HG02973 (cell line): ENCODE data around the gene GAN.

ENCODE experiments used
- ATAC-seq: cut with Tn5 transposase; IDR thresholded peaks from one replicate; pipeline ENCODE4 v1.9.1; 2021; ENCODE audit warnings: moderate library complexity; ENCODE audit not compliant: unreplicated experiment

Gene GAN

GRCh38 chr16:81349608-81350305 lies 35.0 kb downstream of the GAN start:
- no peak for ATAC-seq

DNA sequence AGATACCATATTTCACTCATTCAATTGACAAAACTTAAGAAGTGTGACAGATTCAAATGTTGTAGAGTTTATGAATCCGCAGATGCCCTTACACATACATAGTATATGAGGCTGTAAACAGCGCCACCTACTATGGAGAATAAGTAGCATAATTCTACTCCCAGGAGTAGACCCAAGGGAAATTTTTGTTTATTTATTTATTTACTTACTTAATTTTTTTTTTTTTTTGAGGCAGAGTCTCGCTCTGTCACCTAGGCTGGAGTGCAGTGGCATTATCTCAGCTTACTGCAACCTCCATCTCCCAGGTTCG lies 35.5 kb downstream of the GAN start:
- ATAC-seq: no peak

DNA sequence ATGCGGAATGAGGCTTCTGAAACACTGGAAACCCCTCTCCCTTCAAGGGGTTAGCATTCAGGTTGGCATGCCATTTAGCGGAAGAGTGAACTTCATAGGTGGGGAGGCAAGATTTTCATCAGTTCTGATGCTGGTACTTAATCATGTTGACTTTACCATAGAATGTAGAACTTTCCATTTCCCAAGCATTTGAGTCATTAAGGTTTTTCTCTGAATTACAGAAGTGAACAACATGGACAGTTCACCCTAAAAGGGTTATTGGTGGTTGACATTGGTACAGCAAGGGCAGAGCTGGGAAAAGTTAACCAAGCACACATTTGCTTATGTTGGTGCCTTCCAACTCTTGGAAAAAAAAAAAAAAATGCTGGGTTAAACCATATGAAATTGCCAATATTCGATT lies 39.1 kb downstream of the GAN start:
- ATAC-seq: no peak

DNA sequence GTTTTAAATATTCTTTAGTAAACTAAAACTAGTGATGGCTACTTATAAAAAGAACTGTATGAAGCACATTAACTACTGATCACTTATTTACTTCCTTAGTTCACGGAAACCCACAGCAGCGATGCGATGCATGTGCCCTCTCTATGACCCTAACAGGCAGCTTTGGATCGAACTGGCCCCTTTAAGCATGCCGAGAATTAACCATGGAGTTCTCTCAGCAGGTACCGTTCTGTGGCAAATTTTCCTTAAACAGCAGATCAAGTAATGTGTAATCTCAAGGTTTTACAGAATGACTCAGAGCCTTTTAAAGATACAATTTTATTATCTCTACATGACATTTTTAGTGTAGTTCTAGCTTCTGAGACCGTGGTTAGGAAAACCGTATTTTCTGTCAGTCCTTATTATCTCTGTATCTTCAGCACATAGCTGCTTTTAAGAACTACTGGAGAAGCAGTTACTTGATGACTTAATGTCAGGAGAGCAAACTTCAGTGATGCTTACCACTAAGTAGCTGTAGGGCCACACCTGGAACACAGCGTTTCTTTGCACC lies 43.0 kb downstream of the GAN start:
- ATAC-seq: no peak

- no peak for ATAC-seq
These were observed 44.1 kb downstream of the GAN start for GRCh38 chr16:81358860-81359259.

DNA sequence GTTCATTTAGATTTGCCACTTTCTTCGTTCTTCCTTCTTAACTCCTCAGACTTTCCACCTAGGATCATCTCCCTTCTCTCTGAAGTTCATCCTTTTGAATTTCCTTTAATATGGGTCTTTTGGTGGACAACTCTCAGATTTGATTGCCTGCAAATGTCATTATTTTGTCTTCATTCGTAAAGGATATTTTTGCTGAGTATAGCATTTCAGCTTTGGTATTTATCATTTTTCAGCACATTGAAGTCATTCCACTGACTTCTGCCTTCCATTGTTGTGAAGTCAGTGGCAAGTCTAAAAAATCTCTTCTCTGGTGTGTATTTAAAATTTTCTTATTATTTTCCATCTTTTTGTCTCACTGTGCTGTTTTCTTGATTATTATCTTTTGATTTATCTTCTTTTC lies 45.4 kb downstream of the GAN start:
- ATAC-seq: no peak

DNA sequence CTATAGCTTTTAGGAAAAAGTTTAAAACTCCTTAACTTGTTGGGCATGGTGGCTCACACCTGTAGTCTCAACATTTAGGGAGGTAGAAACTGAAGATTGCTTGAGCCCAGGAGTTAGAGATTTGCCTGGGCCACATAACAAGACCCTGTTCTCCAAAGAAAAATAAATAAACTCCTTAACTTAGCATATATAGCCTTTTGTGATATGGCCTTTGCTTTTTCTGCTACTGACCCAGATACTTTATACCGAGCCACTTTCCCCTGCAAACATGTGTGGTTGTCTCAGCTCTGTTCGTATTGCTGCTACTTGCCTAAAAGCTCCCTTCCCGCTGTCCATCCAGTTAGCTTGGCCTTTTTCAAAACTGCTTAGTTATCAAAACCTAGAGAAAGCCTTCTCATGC lies 51.0 kb downstream of the GAN start:
- ATAC-seq: no peak

DNA sequence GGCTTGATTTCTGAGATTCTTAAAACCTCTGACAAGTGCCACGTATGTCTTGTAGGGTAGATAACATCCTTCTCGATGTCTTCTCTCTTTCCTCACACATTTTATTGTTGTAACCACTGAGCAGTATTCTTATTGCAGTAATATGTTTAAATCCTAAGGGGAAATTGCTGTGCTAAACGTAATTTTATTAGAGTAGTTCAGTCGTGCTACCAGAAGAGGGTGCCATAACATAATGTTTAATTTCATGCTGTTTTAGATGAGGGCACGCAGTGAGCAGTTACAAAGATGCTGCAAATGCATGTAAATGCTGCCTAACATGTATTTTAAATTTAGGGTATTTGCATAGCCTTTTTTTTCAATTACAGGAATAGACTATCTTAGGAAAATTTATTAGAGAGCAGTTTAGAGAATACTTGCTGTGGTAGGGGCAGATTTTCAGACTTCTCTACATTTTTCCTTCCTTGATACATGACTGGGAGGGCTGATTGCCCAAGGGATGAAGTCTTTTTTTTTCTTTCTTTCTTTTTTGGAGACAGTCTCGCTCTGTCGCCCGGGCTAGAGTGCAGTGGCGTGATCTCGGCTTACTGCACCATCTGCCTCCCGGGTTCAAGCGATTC lies 51.7 kb downstream of the GAN start:
- no peak for ATAC-seq

DNA sequence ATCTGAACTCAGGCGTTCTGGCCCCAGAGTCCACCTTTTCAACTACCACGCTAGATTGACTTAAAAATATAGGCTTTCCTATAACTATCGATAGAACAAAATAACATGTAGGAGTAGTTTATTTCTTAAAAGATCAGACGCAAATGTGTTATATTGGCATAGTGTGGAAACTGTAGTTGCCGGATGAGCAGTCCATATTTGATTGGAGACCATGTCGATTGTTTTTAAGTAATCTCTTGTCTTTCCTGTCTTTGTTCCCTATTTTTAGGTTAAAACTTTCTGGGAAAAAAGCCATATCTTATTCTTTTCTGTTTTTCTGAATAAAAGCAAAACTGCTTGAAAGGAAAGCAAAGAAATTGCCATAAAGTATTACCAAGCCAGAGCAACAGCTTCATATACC lies 53.1 kb downstream of the GAN start:
- no peak for ATAC-seq

- ATAC-seq: no peak
These were observed 55.2 kb downstream of the GAN start for GRCh38 chr16:81369888-81370504.

- ATAC-seq: no peak
These were observed 56.3 kb downstream of the GAN start for GRCh38 chr16:81371106-81371505.

- ATAC-seq: no peak
These were observed 59.8 kb downstream of the GAN start for GRCh38 chr16:81374550-81374949.

DNA sequence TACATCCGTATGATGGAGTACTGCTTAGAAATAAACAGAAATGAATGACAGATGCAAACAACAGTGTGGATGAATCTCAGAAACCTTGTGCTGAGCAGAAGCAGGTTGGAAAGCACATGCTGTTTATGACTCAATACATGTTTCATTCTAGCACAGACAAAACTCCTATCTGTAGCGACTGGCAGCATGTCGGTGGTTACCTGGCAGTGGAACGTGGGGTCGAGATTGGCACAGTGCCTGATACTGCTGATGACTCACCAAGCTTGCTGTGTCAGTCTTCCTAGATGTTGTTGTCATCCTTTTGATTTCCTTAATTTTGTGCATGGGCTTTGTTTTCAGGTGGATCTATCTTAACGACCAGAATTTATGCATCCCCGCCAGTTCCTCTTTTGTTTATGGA lies 62.1 kb downstream of the GAN start:
- ATAC-seq: no peak

- no peak for ATAC-seq
These were observed 63.3 kb downstream of the GAN start for GRCh38 chr16:81378049-81378448.

- ATAC-seq: no peak
These were observed 66.2 kb downstream of the GAN start for GRCh38 chr16:81380932-81381331.

GRCh38 chr16:81384006-81384405 lies 69.2 kb downstream of the GAN start:
- no peak for ATAC-seq

DNA sequence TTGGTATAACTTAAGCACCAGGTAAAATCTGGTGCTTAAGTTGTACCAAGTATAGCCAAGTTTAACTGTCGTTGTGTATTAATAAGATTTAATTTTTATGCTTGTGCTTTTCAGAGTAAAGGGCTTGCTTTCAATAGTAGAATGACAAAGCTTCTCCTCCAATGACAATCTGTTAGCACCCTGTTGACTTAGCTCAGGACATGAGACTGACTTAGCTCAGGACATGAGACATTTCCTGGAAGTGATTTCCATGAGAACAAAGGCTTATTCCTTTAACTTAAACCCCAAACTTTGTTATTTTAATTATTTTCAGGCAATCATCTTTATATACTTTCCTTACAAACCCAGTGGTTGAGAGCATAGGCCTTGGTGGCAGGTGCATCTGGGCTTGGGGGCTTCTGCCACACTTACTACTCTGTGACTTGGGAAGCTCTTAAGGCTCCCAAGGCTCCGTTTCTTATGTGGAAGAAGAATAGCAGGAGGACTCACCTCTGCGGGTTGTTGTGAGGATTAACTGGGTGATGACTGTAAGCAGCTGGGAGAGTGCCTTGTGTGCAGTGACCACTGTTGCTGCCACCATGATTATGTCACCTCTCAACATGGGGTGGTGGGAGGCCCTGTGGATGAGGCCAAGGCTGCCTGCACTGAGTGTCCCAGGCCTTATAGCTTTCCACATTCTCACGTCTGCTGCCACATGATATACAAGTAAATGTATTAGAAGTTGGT lies 70.4 kb downstream of the GAN start:
- ATAC-seq: no peak

DNA sequence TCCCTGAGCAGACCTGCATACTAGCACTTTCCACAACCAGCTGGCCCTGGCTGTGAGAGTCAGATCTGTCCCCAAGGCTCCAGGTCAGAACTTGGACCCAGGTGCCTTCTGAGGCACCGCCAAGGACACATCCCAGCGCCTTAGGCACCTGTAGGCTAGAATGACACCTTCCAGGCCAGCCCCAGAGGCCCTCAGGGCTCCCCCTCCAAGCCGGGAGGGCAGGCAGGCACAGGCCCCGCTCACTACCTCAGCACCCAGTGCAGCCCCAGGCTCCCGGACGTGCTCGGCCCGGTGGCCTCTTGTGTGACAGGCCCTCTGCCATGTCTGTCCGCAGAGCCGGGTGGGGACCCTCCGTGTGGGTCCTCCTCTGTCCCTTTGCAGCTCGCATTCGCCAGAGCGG lies 73.6 kb downstream of the GAN start:
- ATAC-seq: no peak

GRCh38 chr16:81390840-81391239 lies 76.1 kb downstream of the GAN start:
- no peak for ATAC-seq

DNA sequence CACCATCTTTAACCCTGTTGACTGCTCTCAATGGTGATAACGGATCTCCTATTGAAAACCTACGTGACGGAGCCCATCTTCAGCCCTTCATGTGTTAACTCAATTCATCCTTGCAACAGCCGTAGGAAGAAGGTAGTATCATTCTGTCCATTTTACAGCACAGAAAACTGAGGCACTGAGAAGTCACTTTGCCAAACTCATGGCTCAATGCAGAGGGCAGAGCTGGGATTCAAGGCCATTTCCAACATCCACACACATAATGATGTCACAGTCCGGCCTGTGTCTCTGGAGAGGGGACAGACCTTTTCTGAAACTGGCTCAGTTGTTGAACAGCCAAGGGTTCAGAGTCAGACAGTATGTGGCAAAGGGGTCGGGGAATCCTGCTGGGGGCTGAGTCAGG lies 77.2 kb downstream of the GAN start:
- ATAC-seq: no peak

DNA sequence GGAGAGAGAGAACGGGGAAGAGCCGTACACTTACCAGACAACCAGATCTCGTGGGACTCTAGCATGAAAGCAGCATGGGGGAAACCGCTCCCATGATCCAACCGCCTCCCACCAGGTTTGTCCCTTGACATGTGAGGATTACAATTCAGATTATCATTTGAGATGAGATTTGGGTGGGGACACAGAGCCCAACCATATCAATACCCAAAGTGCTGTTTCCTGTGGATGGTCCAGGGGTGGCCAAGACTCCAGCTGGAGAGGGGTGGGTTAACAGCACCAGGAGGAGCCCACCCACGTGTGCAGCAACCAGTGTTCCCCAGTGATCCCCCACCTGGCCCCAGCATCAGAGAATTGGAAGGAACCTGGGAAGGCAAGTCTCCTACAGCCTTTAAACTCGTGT lies 79.7 kb downstream of the GAN start:
- ATAC-seq: no peak
